Keratinocyte (primary cell): ENCODE results near the gene ACTR3C.

Source experiments
- CTCF ChIP-seq, 3 experiments: IDR thresholded peaks in 1 of 3; conservative IDR thresholded peaks in 1 of 3; optimal IDR thresholded peaks in 1 of 3; 2 replicates in 2 of 3; 3 replicates in 1 of 3; pipeline versions ENCODE3 to v1.5.1; 2011; ENCODE audit warnings: low read length in 3 of 3, mild to moderate bottlenecking in 3 of 3, moderate library complexity in 2 of 3, control low read depth in 1 of 3, inconsistent platforms in 1 of 3; ENCODE audit not compliant: insufficient read depth in 2 of 3; ENCODE audit errors: extremely low read depth in 1 of 3
- EZH2 ChIP-seq: IDR thresholded peaks from one replicate; pipeline ENCODE4 v1.6.1; 2012; ENCODE audit warnings: inconsistent platforms, mild to moderate bottlenecking, low read length, moderate library complexity

GRCh38 chr7:150339409-150339809 is 16.1 kb upstream of the ACTR3C start:
- no peak for TF ChIP-seq EZH2
- no peak for TF ChIP-seq CTCF (optimal IDR thresholded peaks at IDR 0.05 in 1 of 3, IDR thresholded peaks at IDR 0.05 in 1 of 3, conservative IDR thresholded peaks at IDR 0.05 in 1 of 3; ENCODE audit: extremely low read depth in 1 of 3, insufficient read depth in 2 of 3, low read length in 3 of 3)
